ENCODE data around the gene OSGIN1.
"Not testable (repeated sequence)": the region's sequence is repeated elsewhere in the genome, so short reads cannot be mapped to it uniquely, and the experiment has no call there.

The OSGIN1 gene

DNA sequence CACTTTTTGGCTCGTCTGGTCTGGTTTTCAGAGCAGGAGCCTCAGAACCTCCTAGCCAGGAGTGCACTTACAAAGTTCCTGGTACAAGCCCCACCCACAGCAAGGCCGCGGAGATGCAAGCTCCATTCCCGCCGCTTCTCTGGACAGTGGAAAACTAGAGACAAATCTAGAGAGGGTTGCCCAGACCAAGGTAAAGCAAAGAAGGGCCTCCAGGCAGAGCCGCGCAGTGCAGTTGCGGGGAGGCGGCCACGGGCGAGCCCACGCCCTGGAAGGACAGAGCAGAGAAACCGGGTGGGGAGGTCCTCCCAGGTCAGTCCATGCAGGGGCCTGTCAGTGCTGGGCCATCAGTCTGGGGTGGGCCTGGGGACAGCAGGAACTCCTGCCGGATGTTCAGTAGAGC lies 11.0 kb upstream of the OSGIN1 start:
- no peak for DNase-seq

GRCh38 chr16:83942815-83943515 lies 10.1 kb upstream of the OSGIN1 start:
- no peak for DNase-seq

DNA sequence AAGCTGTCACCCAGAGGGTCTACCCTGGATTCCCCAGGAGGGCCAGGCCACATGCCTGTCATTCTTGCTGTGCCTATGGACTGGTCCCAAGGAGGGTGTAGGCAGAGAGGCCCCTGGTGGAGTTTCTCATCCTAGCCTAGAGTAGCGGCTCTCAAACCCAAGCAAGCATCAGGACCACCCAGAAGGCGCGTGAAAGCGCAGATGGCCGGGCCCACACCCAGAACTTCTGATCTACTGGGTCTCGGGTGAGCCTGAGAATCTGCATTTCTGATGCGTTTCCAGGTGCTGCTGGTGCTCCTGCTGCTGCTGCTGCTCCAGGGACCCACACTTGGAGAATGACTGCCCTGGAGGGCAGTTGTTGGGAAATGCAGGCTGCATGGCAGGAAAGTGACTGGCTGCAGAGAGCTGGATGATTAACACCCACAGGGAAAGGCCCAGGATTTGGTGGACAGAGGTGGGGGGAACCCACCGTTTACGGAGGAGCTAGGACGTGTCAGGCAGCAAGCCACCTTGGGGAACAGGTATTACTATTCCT lies 9.5 kb upstream of the OSGIN1 start:
- no peak for DNase-seq

DNA sequence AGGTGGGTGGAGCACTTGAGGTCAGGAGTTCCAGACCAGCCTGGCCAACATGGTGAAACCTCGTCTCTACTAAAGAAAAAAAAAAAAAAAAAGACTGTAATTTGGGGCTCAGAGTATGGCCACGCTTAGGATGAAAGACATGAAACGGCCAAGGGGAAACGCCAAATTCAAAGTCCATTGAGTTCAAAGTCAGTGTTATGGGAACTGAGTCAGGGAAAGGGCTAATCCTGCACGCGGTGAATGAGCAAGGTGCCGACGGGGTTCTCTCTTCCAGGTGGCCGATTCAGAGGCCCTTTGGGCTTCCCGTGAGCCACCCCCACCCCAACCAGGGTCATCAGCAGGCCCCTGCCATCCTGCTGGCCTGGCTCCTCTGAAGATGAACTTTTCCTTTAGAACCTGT lies 7.5 kb upstream of the OSGIN1 start:
- no peak for DNase-seq

- no peak for DNase-seq
Measured at GRCh38 chr16:83946154-83946780, 6.8 kb upstream of the OSGIN1 start.

- no peak for DNase-seq
Measured at GRCh38 chr16:83946781-83947566, 6.1 kb upstream of the OSGIN1 start.

DNA sequence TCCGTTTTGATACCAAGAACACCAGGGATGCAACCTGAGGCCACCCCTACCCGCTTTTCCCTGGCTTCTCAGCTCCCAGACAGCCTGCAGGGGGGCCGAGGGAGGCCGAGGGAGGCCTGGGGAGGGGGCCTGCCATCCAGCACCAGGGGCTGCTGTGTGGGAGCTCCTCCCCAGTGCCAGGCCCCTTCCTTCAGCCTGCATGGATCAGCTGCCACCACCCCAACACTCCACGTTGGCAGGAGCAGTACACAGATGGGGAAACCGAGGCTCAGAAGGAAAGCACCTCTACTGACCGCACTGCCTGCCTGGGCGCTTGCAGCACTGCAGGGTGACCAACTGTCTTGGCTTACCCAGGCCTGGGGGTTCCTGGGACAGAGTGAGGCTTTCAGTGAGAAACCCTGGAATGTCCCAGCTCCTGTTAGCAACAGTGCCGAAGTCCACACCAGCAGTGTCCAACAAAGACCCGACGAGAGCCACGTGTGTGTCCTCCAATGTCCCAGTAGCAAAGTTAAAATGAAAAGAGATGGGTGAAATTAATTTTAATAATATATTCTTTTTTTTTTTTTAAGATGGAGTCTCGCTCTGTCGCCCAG lies 5.3 kb upstream of the OSGIN1 start:
- DNase-seq: no peak

DNA sequence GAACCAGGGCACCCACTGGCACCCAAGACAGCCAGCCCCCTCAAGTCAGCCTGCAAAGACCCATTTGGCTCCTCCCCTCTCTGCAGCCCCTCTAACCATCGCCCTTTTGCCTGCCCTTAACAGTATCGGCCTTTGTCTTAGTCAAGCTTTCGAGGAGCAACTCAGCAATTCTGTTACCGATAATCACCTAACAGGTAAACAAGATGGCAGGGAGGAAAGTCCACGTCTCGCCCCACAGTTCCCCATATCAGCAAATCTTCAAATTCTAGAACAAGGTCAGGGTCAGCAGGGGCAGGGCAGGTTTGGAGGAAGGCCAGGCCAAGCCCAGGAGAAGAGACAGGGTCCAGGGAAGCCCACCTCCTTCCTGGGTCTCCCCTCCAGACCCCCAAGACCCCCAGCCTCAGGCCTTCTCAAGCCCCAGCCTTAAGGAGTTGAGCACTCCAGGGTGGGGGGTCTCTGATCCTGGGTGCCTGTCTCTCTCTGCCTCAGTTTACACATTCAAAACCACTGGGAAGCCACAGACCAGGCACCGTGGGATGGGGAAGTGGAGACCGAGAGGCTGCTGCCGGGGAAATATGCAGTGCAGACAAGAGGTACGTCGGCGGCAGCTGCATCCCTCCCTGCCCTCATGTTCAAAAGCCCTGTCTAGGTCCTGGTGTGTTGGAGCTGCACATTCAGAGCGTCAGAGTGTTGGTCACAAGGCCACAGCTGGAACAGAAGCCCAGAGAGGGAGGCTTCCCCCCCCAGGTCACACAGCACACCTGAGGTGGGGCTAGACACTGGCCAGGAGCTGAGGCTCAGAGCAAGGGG lies 3.9 kb upstream of the OSGIN1 start:
- no peak for DNase-seq

DNA sequence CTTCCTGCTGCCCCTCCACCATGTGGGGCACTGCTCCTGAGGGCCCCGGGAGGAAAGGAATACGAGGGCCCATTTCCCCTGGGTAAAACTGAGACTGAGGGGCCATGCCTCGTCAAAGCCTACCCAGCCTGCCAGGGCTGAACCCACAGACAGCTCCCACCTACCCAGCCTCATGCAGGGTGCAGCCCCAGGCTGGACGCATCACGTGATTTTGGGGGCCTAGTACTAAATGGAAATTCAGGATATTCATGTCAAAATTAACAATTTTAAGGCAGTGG lies 3.4 kb upstream of the OSGIN1 start:
- no peak for DNase-seq

GRCh38 chr16:83950862-83951399 lies 2.1 kb upstream of the OSGIN1 start:
- not testable (repeated sequence) for DNase-seq

GRCh38 chr16:83951544-83951943 lies 1.5 kb upstream of the OSGIN1 start:
- DNase-seq: no peak

- DNase-seq: no peak
Measured at GRCh38 chr16:83952587-83952939, 477 bp upstream of the OSGIN1 start.

DNA sequence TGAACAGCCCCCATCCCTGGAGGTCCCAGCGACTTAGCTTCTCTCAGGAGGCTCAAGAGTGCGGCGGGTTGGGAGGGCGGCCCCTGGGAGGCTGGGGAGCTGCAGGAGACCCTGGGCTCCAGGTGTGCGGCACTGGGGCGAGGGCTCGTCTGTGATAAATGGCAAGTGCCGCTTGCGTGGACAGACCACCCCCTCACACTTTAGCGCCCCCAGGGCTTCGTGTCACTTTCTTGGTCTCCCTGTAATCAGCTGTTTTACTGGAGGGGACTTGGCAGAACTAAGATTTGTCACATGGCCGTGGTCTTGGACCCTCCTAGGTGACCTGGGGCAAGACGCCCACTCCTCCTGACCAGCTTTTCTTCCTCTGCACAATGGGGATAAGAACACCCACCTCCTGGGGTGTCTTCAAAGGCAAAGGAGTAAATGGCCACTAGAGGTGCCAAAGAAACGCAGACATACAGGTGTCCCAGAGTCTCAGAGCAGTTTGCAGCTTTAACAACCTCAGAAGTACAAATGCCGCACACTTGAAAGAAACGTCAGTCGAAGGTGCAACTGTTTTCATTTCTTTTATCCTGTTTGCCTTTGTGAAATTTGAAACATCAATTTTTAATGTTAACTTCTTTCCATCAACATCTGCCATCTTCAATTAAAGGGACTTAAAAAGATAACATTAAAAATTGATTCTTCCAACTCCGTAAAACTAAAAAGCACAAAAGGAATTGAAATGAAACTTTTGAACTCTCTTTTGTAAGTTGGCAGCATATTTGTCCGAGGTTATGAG lies 946 bp downstream of the OSGIN1 start:
- no peak for DNase-seq

DNA sequence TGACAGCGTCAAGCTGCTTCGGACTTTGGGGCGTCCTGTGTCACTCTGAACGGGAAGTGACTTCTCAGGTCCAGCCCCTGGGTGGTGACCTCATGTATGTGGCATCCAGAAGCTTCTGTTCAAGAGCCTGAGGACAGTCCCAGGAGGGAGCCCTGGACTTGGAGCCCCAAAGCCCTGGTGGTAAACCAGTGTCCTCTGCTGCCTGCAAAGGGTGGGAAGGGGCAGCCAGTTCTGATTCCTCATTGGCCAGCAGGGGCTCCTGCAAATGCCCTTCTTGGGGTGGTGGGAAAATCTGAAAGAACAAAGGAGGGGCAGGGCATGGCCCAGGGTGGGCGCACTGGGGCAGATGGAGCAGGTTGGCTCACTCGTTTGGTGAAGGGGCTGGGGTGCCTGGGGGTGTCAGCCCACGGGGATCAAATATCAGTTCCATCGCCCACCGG lies 1.6 kb downstream of the OSGIN1 start:
- DNase-seq: no peak

DNA sequence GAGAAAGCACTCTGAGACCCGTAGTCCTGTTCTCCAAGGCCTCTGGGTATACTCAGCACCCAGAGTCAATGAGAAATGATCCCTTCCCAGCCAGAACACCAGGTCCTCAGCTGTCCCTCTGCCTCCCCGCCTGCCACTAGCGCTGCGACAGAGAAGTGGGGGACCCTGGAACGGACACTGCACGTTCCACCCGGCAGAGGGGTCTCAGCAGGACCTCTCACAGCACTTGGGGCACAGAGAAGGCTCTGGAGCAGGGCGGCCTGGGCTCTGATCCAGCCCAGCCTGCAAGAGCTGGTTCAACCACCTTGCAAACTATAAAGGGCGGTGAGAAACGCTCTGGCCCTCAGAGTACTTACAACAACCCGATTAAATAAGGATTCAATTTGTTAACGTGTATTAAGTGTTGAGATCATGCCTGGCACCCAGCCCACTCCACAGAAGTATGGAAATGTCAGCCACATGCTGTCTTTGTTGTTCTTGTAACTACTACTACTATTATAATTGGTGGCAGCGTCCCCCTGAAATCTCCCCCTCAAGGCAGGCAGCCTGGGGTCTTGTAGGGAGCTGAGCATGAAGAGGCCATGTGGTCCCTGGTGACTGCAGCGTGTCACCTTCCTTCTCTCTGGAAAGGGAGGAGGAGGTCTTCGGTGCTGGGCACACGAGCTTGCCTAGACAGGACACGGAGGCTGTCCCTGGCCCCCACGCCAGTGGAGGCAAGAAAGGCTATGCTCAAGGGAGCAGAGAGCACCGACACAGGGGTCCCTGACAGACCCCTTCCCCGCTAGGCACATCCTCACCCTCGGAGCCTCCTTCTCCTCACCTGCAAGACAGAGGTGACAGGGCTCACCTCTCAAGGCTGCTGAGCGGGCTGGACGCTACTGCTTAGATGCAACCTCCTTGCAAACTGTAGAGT lies 2.4 kb downstream of the OSGIN1 start:
- no peak for DNase-seq

DNA sequence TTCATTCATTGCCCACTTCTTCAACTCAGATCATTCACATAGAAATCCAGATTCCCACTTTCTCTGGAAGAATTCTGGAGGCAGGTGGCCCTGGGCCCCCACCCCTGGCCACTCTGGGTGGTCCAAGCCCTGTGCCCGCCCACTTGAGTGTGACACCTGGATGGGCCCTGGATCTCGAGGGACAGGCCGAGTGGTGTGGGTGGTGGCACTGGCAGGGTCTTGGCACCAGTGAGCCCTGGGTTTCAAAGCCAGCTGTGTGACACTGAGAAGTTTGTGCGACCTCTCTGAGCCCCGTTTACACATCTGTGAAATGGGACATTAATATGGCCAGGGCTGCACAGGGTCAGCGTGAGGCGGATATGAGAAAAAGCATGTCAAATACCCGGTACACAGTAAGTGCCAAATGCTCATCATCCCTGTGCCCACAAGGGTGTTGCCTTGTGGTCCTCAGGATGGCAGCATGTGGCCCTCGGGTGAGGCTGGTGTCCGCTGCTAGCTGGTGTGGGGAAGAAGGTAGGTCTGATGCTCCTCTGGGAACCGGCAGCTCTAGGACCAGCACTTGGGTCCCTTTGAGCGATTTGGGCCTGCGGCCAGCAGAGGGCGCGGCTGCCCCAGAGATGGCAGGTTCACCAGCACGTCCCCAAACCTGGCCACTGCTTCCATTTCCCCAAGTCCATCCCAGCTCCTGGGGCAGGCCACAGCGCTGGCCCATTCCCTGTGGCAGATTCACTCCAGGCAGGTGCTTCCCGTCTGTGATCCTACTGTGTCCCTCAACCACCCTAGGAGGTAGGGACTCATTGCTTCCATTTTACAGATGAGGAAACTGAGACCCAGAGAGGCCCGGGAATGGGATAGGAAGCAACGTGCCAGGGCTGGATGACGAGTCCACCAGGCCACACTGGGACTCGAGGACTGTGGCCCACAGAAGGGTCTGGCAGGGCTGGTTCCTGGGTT lies 3.6 kb downstream of the OSGIN1 start:
- DNase-seq: peak; percentile 89

DNA sequence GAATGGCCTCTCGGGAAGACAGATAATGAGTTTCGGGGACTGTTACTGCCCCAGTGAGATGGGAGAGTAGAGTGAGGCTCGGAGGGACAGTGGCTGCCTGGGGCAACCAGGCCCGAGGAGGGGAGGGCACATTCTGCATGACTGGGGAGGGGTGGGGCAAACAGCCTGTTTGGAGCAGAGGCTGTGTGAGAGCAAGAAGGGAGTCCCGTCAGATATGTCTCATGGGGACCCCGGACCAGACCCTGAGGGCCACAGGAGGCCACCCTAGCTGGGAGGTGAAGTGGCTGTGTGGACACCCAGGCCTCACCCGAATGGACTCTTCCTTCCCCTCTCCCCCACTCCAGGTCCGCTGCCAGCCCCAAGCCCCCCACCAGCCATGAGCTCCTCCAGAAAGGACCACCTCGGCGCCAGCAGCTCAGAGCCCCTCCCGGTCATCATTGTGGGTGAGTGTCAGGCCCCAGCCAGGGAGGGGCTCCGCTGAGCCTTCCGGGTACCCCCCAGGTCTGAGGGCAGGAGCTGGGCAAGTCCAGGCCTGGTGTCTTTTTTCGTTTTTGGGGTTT lies 4.3 kb downstream of the OSGIN1 start:
- DNase-seq: no peak

DNA sequence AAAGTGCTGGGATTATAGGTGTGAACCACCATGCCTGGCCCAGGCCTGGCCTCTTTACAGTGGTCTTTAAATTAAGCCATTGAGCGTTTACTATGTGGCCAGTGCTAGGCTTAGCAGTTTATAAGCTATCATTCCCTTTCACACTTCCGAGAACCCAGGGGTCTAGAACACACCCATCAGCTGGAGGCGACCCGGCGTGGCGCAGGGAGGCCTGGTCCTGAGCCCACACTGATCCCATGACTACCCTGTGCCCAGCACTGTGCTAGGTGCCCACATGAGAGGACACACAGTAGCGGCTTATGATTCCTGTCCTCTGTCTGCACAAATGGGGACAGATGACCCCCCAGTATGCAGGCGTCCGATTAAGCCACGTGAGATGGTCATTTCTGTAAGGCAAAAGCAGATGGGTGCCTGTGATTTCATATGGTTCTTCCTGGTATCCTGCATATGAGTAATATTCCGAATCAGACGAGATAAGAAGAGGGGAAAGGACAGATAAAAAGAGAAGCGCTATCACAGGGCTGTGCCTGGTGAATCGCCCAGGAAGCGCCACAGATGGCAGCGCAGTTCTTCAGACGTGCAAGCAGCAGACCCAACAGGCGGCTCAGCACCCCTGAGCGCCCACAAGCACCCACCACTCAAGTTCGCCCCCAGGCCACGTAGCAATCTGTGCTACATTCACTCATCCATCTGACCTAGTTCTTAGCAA lies 5.3 kb downstream of the OSGIN1 start:
- no peak for DNase-seq
